ENCODE data around the gene TUBG2.

- TF ChIP-seq CTCF (IDR thresholded peaks at IDR 0.05) (no peak), POLR2AphosphoS5 (IDR thresholded peaks at IDR 0.05) (peak; percentile 40 to 53), POLR2A (IDR thresholded peaks at IDR 0.05; ENCODE audit: low read depth) (no peak), EP300 (IDR thresholded peaks at IDR 0.05) (peak; percentile 76)
Measured at GRCh38 chr17:42681976-42682721, 23.1 kb downstream of the TUBG2 start, which contains the start of gene CNTNAP1.

Measured in esophagus muscularis mucosa (tissue), 4 donors.